GM06990 (cell line): Measurements from ENCODE around the gene OTUB2.

Source experiments
- DNase-seq: peaks from one replicate; pipeline ENCODE4 v3.0.0-alpha.2; 2011; ENCODE audit not compliant: insufficient read length; ENCODE audit errors: extremely low read depth
- H3K27me3 ChIP-seq: replicated peaks from 2 replicates; pipeline ENCODE4 v1.6.0; 2011; ENCODE audit warnings: low read length; ENCODE audit not compliant: control insufficient read depth, insufficient read depth
- H3K36me3 ChIP-seq: 2 replicates; pipeline ENCODE4 v1.5.1; 2011; ENCODE audit warnings: low read length; ENCODE audit not compliant: control insufficient read depth, insufficient read depth
- H3K4me3 ChIP-seq: replicated peaks from 2 replicates; pipeline ENCODE4 v1.5.1; 2011; ENCODE audit warnings: low read depth, mild to moderate bottlenecking, control low read depth, low read length
- CTCF ChIP-seq: IDR thresholded peaks from 2 replicates; pipeline ENCODE4 v1.5.1; 2011; ENCODE audit warnings: low read length, control low read depth, mild to moderate bottlenecking, inconsistent platforms; ENCODE audit not compliant: insufficient read depth, poor library complexity, severe bottlenecking

The OTUB2 gene

GRCh38 chr14:94029671-94030203, 3.6 kb downstream of the OTUB2 start:
- H3K27me3 ChIP-seq, result no peaks in the 10 kb centered on the region
- no peak overlapping the region for H3K4me3 ChIP-seq
- DNase-seq, result no peak
- no peaks in the 10 kb centered on the region for H3K36me3 ChIP-seq
- TF ChIP-seq CTCF, result no peak

- no peaks in the 10 kb centered on the region for H3K27me3 ChIP-seq
- no peak overlapping the region for H3K4me3 ChIP-seq
- DNase-seq, result no peak
- no peaks in the 10 kb centered on the region for H3K36me3 ChIP-seq
- no peak for TF ChIP-seq CTCF
Observed at GRCh38 chr14:94030571-94030970, 4.4 kb downstream of the OTUB2 start.

- TF ChIP-seq CTCF, result no peak
- Histone ChIP-seq H3K36me3 (no peaks in the 10 kb centered on the region), H3K4me3 (no peak overlapping the region), H3K27me3 (no peaks in the 10 kb centered on the region)
- DNase-seq, result no peak
Observed at GRCh38 chr14:94031161-94031882, 5.2 kb downstream of the OTUB2 start.

GRCh38 chr14:94031883-94032279, 5.7 kb downstream of the OTUB2 start:
- no peak for TF ChIP-seq CTCF
- no peak for DNase-seq
- no peak overlapping the region for H3K4me3 ChIP-seq
- H3K27me3 ChIP-seq, result no peaks in the 10 kb centered on the region
- no peaks in the 10 kb centered on the region for H3K36me3 ChIP-seq

- no peak for TF ChIP-seq CTCF
- no peak for DNase-seq
- Histone ChIP-seq H3K4me3 (no peak overlapping the region), H3K27me3 (no peaks in the 10 kb centered on the region; the same call in 1 of the 2 replicates), H3K36me3 (no peaks in the 10 kb centered on the region)
Observed at GRCh38 chr14:94034886-94035285, 8.7 kb downstream of the OTUB2 start.
